GM12873 (cell line): Measurements from ENCODE around the gene MAN1B1.

Experiments used
- CTCF ChIP-seq: IDR thresholded peaks from 2 replicates; pipeline ENCODE4 v1.5.1; 2012; ENCODE audit warnings: low read depth, mild to moderate bottlenecking, moderate library complexity, low read length, control low read depth; ENCODE audit not compliant: insufficient read depth; ENCODE audit errors: missing control alignments

MAN1B1 gene

GRCh38 chr9:137076636-137077009 is 10.2 kb upstream of the MAN1B1 start:
- TF ChIP-seq CTCF = no peak

- no peak for TF ChIP-seq CTCF
Measured at GRCh38 chr9:137077010-137077747, 9.6 kb upstream of the MAN1B1 start, which contains the start of gene UAP1L1. Gene UAP1L1, plus strand, starts transcription at chr9:137077517. Its CDS starts 16 bp downstream, at chr9:137077533.

GRCh38 chr9:137077758-137078693 is 8.8 kb upstream of the MAN1B1 start:
- TF ChIP-seq CTCF = no peak

GRCh38 chr9:137078701-137079400 is 7.9 kb upstream of the MAN1B1 start:
- no peak for TF ChIP-seq CTCF

- TF ChIP-seq CTCF = no peak
Measured at GRCh38 chr9:137079401-137079787, 7.4 kb upstream of the MAN1B1 start.

- TF ChIP-seq CTCF = no peak
Measured at GRCh38 chr9:137080260-137081122, 6.3 kb upstream of the MAN1B1 start.
